ENCODE results near the gene TMEM144. TPM values are rescaled to one million over a fixed set of nuclear protein-coding genes. Genes with fewer than 3 reads are reported as not detected.

The TMEM144 gene
- total and polyA plus RNA-seq, 4 donors = 0.56 to 2.8 (median 1.6) TPM

- H3K4me1 ChIP-seq (ENCODE audit: control insufficient read depth in 4 of 4, insufficient read depth in 4 of 4, low read length in 3 of 4) = no peaks in the 10 kb centered on the region
- 88% methylated on average over 5 of the region's 5 CpGs for WGBS
Measured at GRCh38 chr4:158280856-158281255, 70.6 kb downstream of the TMEM144 start.

GRCh38 chr4:158282252-158282651, 72.0 kb downstream of the TMEM144 start:
- 73% methylated on average over 3 of the region's 3 CpGs for WGBS
- Histone ChIP-seq H3K36me3 (ENCODE audit: control insufficient read depth in 4 of 4, insufficient read depth in 3 of 4, low read depth in 1 of 4, low read length in 3 of 4) (no peaks in the 10 kb centered on the region), H3K27ac (ENCODE audit: low read depth in 1 of 2, low read length in 2 of 2) (no peak overlapping the region), H3K9me3 (ENCODE audit: control insufficient read depth in 4 of 4, low read length in 3 of 4) (no peaks in the 10 kb centered on the region), H3K9ac (ENCODE audit: low read depth in 1 of 2, low read length in 2 of 2) (no peak overlapping the region), H3K27me3 (ENCODE audit: control insufficient read depth in 4 of 4, insufficient read depth in 4 of 4, low read length in 3 of 4) (no peaks in the 10 kb centered on the region), H3K4me3 (ENCODE audit: low read depth in 1 of 3, low read length in 3 of 3) (no peak overlapping the region), H3K4me1 (ENCODE audit: control insufficient read depth in 4 of 4, insufficient read depth in 4 of 4, low read length in 3 of 4) (no peaks in the 10 kb centered on the region)
- no peak for DNase-seq (ENCODE audit: low spot score)
- TF ChIP-seq HNF4G (IDR thresholded peaks at IDR 0.05) (no peak), HNF4A (conservative IDR thresholded peaks at IDR 0.05) (no peak), REST (IDR thresholded peaks at IDR 0.05) (no peak), JUND (IDR thresholded peaks at IDR 0.05) (no peak), EGR1 (IDR thresholded peaks at IDR 0.05; ENCODE audit: low read depth in 2 of 2) (no peak), NR2F2 (IDR thresholded peaks at IDR 0.05) (no peak), YY1 (IDR thresholded peaks at IDR 0.05) (no peak), SP1 (IDR thresholded peaks at IDR 0.05) (no peak), FOXA2 (IDR thresholded peaks at IDR 0.05) (no peak), TAF1 (conservative IDR thresholded peaks at IDR 0.05) (no peak), ATF3 (IDR thresholded peaks at IDR 0.05) (no peak), RXRA (IDR thresholded peaks at IDR 0.05) (no peak), RAD21 (IDR thresholded peaks at IDR 0.05) (no peak)

More at GRCh38 chr4:158280856-158281255, 70.6 kb downstream of the TMEM144 start:
- TF ChIP-seq ZBTB33 (IDR thresholded peaks at IDR 0.05) (no peak), HNF4A (conservative IDR thresholded peaks at IDR 0.05) (no peak), CTCF (IDR thresholded peaks at IDR 0.05; ENCODE audit: low read depth, low read length, missing input control) (no peak), EGR1 (IDR thresholded peaks at IDR 0.05; ENCODE audit: low read depth in 2 of 2) (no peak), YY1 (IDR thresholded peaks at IDR 0.05) (no peak), RAD21 (IDR thresholded peaks at IDR 0.05) (no peak), TAF1 (conservative IDR thresholded peaks at IDR 0.05) (no peak), HNF4G (IDR thresholded peaks at IDR 0.05) (no peak), MAX (IDR thresholded peaks at IDR 0.05) (no peak), JUND (IDR thresholded peaks at IDR 0.05) (no peak), RXRA (IDR thresholded peaks at IDR 0.05) (no peak), GABPA (IDR thresholded peaks at IDR 0.05 in 1 of 2, conservative IDR thresholded peaks at IDR 0.05 in 1 of 2) (no peak), FOXA2 (IDR thresholded peaks at IDR 0.05) (no peak), FOXA1 (IDR thresholded peaks at IDR 0.05) (no peak), NR2F2 (IDR thresholded peaks at IDR 0.05) (no peak), SP1 (IDR thresholded peaks at IDR 0.05) (no peak), ATF3 (IDR thresholded peaks at IDR 0.05) (no peak)
- H3K9ac ChIP-seq (ENCODE audit: low read depth in 1 of 2, low read length in 2 of 2) = no peak overlapping the region
- H3K27me3 ChIP-seq (ENCODE audit: control insufficient read depth in 4 of 4, insufficient read depth in 4 of 4, low read length in 3 of 4) = no peaks in the 10 kb centered on the region
- H3K9me3 ChIP-seq (ENCODE audit: control insufficient read depth in 4 of 4, low read length in 3 of 4) = no peaks in the 10 kb centered on the region
- no peak overlapping the region for H3K4me3 ChIP-seq (ENCODE audit: low read depth in 1 of 3, low read length in 3 of 3)
- no peaks in the 10 kb centered on the region for H3K36me3 ChIP-seq (ENCODE audit: control insufficient read depth in 4 of 4, insufficient read depth in 3 of 4, low read depth in 1 of 4, low read length in 3 of 4)
- H3K27ac ChIP-seq (ENCODE audit: low read depth in 1 of 2, low read length in 2 of 2) = no peak overlapping the region
- DNase-seq (ENCODE audit: low spot score) = no peak

Measured in liver (tissue), 9 donors.